Measurements from ENCODE around the gene CPT1C. TPM values are rescaled to one million over a fixed set of nuclear protein-coding genes. Genes with fewer than 3 reads are reported as not detected.

CPT1C gene
- total and polyA plus RNA-seq, 2 of the 8 experiments (the other 6 are each of a cell fraction or from before 2014, with no cell fraction given): 79.6 to 91.8 TPM

GRCh38 chr19:49689133-49690078, 1.5 kb upstream of the CPT1C start, which contains the start of gene ADM5 (continued):
- TF ChIP-seq BACH1 (IDR thresholded peaks at IDR 0.05; ENCODE audit: low read length): no peak; the same call in 1 of the 2 replicates
- TF ChIP-seq SP1 (IDR thresholded peaks at IDR 0.05; ENCODE audit: low read depth, low read length): no peak
- 0 out of 2 replicates have a peak, but pooled peaks have one; percentile 6 for TF ChIP-seq SP4 (IDR thresholded peaks at IDR 0.05; ENCODE audit: low read length)
- TF ChIP-seq RNF2 (IDR thresholded peaks at IDR 0.05; ENCODE audit: borderline replicate concordance, low read depth, low read length, missing control alignments, poor library complexity, severe bottlenecking): no peak
- TF ChIP-seq POLR2AphosphoS5 (IDR thresholded peaks at IDR 0.05; ENCODE audit: low read depth, low read length): peak; percentile 88
- TF ChIP-seq NRF1 (IDR thresholded peaks at IDR 0.05; ENCODE audit: low read depth, low read length): no peak
- TF ChIP-seq POU5F1 (IDR thresholded peaks at IDR 0.05; ENCODE audit: low read depth, low read length): no peak
- TF ChIP-seq CBX5 (IDR thresholded peaks at IDR 0.05; ENCODE audit: low read depth, low read length): no peak
- TF ChIP-seq SRF (IDR thresholded peaks at IDR 0.05; ENCODE audit: low read depth, low read length): no peak
- TF ChIP-seq, protein P1, sequence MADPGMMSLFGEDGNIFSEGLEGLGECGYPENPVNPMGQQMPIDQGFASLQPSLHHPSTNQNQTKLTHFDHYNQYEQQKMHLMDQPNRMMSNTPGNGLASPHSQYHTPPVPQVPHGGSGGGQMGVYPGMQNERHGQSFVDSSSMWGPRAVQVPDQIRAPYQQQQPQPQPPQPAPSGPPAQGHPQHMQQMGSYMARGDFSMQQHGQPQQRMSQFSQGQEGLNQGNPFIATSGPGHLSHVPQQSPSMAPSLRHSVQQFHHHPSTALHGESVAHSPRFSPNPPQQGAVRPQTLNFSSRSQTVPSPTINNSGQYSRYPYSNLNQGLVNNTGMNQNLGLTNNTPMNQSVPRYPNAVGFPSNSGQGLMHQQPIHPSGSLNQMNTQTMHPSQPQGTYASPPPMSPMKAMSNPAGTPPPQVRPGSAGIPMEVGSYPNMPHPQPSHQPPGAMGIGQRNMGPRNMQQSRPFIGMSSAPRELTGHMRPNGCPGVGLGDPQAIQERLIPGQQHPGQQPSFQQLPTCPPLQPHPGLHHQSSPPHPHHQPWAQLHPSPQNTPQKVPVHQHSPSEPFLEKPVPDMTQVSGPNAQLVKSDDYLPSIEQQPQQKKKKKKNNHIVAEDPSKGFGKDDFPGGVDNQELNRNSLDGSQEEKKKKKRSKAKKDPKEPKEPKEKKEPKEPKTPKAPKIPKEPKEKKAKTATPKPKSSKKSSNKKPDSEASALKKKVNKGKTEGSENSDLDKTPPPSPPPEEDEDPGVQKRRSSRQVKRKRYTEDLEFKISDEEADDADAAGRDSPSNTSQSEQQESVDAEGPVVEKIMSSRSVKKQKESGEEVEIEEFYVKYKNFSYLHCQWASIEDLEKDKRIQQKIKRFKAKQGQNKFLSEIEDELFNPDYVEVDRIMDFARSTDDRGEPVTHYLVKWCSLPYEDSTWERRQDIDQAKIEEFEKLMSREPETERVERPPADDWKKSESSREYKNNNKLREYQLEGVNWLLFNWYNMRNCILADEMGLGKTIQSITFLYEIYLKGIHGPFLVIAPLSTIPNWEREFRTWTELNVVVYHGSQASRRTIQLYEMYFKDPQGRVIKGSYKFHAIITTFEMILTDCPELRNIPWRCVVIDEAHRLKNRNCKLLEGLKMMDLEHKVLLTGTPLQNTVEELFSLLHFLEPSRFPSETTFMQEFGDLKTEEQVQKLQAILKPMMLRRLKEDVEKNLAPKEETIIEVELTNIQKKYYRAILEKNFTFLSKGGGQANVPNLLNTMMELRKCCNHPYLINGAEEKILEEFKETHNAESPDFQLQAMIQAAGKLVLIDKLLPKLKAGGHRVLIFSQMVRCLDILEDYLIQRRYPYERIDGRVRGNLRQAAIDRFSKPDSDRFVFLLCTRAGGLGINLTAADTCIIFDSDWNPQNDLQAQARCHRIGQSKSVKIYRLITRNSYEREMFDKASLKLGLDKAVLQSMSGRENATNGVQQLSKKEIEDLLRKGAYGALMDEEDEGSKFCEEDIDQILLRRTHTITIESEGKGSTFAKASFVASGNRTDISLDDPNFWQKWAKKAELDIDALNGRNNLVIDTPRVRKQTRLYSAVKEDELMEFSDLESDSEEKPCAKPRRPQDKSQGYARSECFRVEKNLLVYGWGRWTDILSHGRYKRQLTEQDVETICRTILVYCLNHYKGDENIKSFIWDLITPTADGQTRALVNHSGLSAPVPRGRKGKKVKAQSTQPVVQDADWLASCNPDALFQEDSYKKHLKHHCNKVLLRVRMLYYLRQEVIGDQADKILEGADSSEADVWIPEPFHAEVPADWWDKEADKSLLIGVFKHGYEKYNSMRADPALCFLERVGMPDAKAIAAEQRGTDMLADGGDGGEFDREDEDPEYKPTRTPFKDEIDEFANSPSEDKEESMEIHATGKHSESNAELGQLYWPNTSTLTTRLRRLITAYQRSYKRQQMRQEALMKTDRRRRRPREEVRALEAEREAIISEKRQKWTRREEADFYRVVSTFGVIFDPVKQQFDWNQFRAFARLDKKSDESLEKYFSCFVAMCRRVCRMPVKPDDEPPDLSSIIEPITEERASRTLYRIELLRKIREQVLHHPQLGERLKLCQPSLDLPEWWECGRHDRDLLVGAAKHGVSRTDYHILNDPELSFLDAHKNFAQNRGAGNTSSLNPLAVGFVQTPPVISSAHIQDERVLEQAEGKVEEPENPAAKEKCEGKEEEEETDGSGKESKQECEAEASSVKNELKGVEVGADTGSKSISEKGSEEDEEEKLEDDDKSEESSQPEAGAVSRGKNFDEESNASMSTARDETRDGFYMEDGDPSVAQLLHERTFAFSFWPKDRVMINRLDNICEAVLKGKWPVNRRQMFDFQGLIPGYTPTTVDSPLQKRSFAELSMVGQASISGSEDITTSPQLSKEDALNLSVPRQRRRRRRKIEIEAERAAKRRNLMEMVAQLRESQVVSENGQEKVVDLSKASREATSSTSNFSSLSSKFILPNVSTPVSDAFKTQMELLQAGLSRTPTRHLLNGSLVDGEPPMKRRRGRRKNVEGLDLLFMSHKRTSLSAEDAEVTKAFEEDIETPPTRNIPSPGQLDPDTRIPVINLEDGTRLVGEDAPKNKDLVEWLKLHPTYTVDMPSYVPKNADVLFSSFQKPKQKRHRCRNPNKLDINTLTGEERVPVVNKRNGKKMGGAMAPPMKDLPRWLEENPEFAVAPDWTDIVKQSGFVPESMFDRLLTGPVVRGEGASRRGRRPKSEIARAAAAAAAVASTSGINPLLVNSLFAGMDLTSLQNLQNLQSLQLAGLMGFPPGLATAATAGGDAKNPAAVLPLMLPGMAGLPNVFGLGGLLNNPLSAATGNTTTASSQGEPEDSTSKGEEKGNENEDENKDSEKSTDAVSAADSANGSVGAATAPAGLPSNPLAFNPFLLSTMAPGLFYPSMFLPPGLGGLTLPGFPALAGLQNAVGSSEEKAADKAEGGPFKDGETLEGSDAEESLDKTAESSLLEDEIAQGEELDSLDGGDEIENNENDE (IDR thresholded peaks at IDR 0.05; ENCODE audit: insufficient replicate concordance, low read length): no peak

Measured in H1 (cell line).